Uterus (tissue), 4 donors: ENCODE measurements around the gene TBL1X. TPM values are rescaled to one million over a fixed set of nuclear protein-coding genes. Genes with fewer than 3 reads are reported as not detected.

Experiments
- DNase-seq, 2 donors: peaks; one replicate each; pipeline ENCODE4 v3.0.0-alpha.2; 2019 to 2020
- H3K27ac ChIP-seq, 2 donors: fragments of 200-600 bp; sonication (generic); 1 replicate in 1 of 2; 2 replicates in 1 of 2; pipeline ENCODE4 v1.5.1; 2016 to 2018
- H3K27me3 ChIP-seq, 2 donors: fragments of 200-600 bp; sonication (generic); one replicate each; pipeline ENCODE4 v1.5.1; 2018 to 2019; ENCODE audit warnings: control low read depth in 1 of 2
- H3K36me3 ChIP-seq, 2 donors: fragments of 200-600 bp; sonication (generic); one replicate each; pipeline ENCODE4 v1.5.1; 2019; ENCODE audit warnings: control low read depth in 1 of 2
- H3K4me1 ChIP-seq, 2 donors: fragments of 200-600 bp; sonication (generic); one replicate each; pipeline ENCODE4 v1.5.1; 2018 to 2019; ENCODE audit warnings: control low read depth in 1 of 2
- H3K4me3 ChIP-seq, 2 donors: fragments of 200-600 bp; sonication (generic); 1 replicate in 1 of 2; 2 replicates in 1 of 2; pipeline ENCODE4 v1.5.1; 2018 to 2019; ENCODE audit warnings: mild to moderate bottlenecking in 1 of 2
- H3K9me3 ChIP-seq, 2 donors: fragments of 200-600 bp; sonication (generic); one replicate each; pipeline ENCODE4 v1.5.1; 2019; ENCODE audit warnings: control low read depth in 1 of 2
- CTCF ChIP-seq, 4 experiments: fragments of 200-600 bp in 2 of 4; fragments of 450-650 bp in 2 of 4; sonication (generic) in 2 of 4; IDR thresholded peaks; one replicate each; pipeline ENCODE4 v1.5.1; 2016 to 2019; ENCODE audit warnings: antibody characterized with exemption in 4 of 4, mild to moderate bottlenecking in 2 of 4, moderate library complexity in 1 of 4
- POLR2A ChIP-seq, 2 donors: fragments of 450-650 bp; IDR thresholded peaks; one replicate each; pipeline ENCODE4 v1.6.1; 2016; ENCODE audit warnings: antibody characterized with exemption in 2 of 2, mild to moderate bottlenecking in 1 of 2, moderate library complexity in 1 of 2
- intact Hi-C: fragments of 100-400 bp; cut with DNase I; formaldehyde crosslinking; loops from one replicate; pipeline ENCODE4 v1.15.1; 2023; ENCODE audit warnings: low total_unique reads
- total RNA-seq, 4 donors: library from RNA; depleted of rRNA in 3 of 4; stranded (reverse); fragments of >200 nt in 3 of 4; gene quantifications; one replicate each; pipeline versions ENCODE4 v1.1.0 to v1.2.4, GENCODE V29; 2014 to 2023
- donor health status: DM: yes; HTN: yes; CAD: no.

Gene TBL1X
- total RNA-seq, 4 donors from 2014 or later = 15.4 to 121 (median 47.7) TPM

- no peak overlapping the region for H3K27ac ChIP-seq
- intact Hi-C loops = no loop called here
- TF ChIP-seq CTCF (IDR thresholded peaks at IDR 0.05) = no peak
- no peak for TF ChIP-seq POLR2A (IDR thresholded peaks at IDR 0.05)
- H3K9me3 ChIP-seq = no peaks in the 10 kb centered on the region
- no peak overlapping the region for H3K4me3 ChIP-seq
- no peaks in the 10 kb centered on the region for H3K36me3 ChIP-seq
- H3K27me3 ChIP-seq = no peaks in the 10 kb centered on the region
- no peak for DNase-seq
- no peaks in the 10 kb centered on the region for H3K4me1 ChIP-seq
Measured at GRCh38 chrX:9693307-9694001, 228.6 kb downstream of the TBL1X start.

- no peak for DNase-seq
- intact Hi-C loops = no loop called here
- Histone ChIP-seq H3K27me3 (no peaks in the 10 kb centered on the region), H3K27ac (no peak overlapping the region), H3K4me1 (no peaks in the 10 kb centered on the region), H3K9me3 (no peaks in the 10 kb centered on the region), H3K4me3 (no peak overlapping the region), H3K36me3 (no peaks in the 10 kb centered on the region)
- no peak for TF ChIP-seq POLR2A (IDR thresholded peaks at IDR 0.05)
- no peak for TF ChIP-seq CTCF (IDR thresholded peaks at IDR 0.05)
Measured at GRCh38 chrX:9698576-9698975, 233.7 kb downstream of the TBL1X start.

- intact Hi-C loops = no loop called here
- Histone ChIP-seq H3K27me3 (no peaks in the 10 kb centered on the region), H3K36me3 (no peaks in the 10 kb centered on the region), H3K4me3 (no peak overlapping the region), H3K27ac (no peak overlapping the region), H3K4me1 (no peaks in the 10 kb centered on the region), H3K9me3 (no peaks in the 10 kb centered on the region)
- TF ChIP-seq CTCF (IDR thresholded peaks at IDR 0.05) (no peak), POLR2A (IDR thresholded peaks at IDR 0.05) (no peak)
- DNase-seq = no peak
Measured at GRCh38 chrX:9700555-9700954, 235.7 kb downstream of the TBL1X start.

- no peak overlapping the region for H3K4me3 ChIP-seq
- H3K4me1 ChIP-seq = no peaks in the 10 kb centered on the region
- H3K36me3 ChIP-seq = no peaks in the 10 kb centered on the region
- H3K27me3 ChIP-seq = no peaks in the 10 kb centered on the region
- intact Hi-C loops = no loop called here
- H3K9me3 ChIP-seq = no peaks in the 10 kb centered on the region
- H3K27ac ChIP-seq = no peak overlapping the region
- no peak for DNase-seq
- TF ChIP-seq CTCF (IDR thresholded peaks at IDR 0.05) (no peak), POLR2A (IDR thresholded peaks at IDR 0.05) (no peak)
Measured at GRCh38 chrX:9701790-9702189, 236.9 kb downstream of the TBL1X start.

- no peak for DNase-seq
- H3K9me3 ChIP-seq = no peaks in the 10 kb centered on the region
- no peak overlapping the region for H3K4me3 ChIP-seq
- no peaks in the 10 kb centered on the region for H3K36me3 ChIP-seq
- no peaks in the 10 kb centered on the region for H3K27me3 ChIP-seq
- TF ChIP-seq CTCF (IDR thresholded peaks at IDR 0.05) (no peak), POLR2A (IDR thresholded peaks at IDR 0.05) (no peak)
- no peaks in the 10 kb centered on the region for H3K4me1 ChIP-seq
- no peak overlapping the region for H3K27ac ChIP-seq
- intact Hi-C loops = no loop called here
Measured at GRCh38 chrX:9703406-9703805, 238.5 kb downstream of the TBL1X start.
